Stimulated activated naive CD4-positive, alpha-beta T cell treated with Interleukin-2 at 50 U/mL for 16 hours (primary cell): ENCODE results near the gene ARL1.
A peak's percentile ranks its signal among the peaks of the same experiment; 100 is the strongest.
"Not testable (repeated sequence)": the region's sequence is repeated elsewhere in the genome, so short reads cannot be mapped to it uniquely, and the experiment has no call there.

Source experiments
- DNase-seq: peaks from one replicate; lab custom pipeline; 2025; lab: John Stamatoyannopoulos, UW

Gene ARL1

GRCh38 chr12:101407436-101408345 is at the start of gene ARL1:
ARL1 (minus strand) TSS chr12:101407772; CDS start chr12:101407645, 127 bp downstream.
- peak; percentile 78 for DNase-seq

DNA sequence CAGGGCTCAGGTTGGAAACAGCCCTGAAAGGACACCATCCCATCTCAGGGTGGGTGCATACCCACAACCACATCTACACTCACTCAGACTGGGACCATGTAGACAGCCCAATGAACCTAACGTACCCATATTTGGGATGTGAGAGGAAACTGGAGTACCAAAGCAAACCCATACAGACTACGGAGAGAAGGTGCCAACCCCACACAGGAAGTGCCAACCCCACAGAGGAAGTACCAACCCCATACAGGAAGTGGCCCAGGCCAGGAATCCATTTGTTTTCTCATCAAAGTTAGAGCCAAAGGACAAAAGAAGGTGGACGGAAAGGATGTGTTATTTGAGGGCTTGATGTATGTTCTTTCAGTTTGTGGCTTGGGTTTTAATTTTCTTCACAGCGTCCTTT is 48.1 kb upstream of the ARL1 start:
- DNase-seq = no peak

GRCh38 chr12:101441461-101442224 is 34.1 kb upstream of the ARL1 start:
- DNase-seq = no peak

GRCh38 chr12:101439236-101439635 is 31.7 kb upstream of the ARL1 start:
- no peak for DNase-seq

- no peak for DNase-seq
These were observed 28.6 kb upstream of the ARL1 start for GRCh38 chr12:101436136-101436535.

- DNase-seq = no peak
These were observed 22.9 kb upstream of the ARL1 start for GRCh38 chr12:101430456-101430855.

- DNase-seq = no peak
These were observed 17.0 kb upstream of the ARL1 start for GRCh38 chr12:101424620-101425019.

- DNase-seq = not testable (repeated sequence)
These were observed 14.5 kb upstream of the ARL1 start for GRCh38 chr12:101422066-101422465.

- DNase-seq = no peak
These were observed 7.7 kb upstream of the ARL1 start for GRCh38 chr12:101415228-101415627.

DNA sequence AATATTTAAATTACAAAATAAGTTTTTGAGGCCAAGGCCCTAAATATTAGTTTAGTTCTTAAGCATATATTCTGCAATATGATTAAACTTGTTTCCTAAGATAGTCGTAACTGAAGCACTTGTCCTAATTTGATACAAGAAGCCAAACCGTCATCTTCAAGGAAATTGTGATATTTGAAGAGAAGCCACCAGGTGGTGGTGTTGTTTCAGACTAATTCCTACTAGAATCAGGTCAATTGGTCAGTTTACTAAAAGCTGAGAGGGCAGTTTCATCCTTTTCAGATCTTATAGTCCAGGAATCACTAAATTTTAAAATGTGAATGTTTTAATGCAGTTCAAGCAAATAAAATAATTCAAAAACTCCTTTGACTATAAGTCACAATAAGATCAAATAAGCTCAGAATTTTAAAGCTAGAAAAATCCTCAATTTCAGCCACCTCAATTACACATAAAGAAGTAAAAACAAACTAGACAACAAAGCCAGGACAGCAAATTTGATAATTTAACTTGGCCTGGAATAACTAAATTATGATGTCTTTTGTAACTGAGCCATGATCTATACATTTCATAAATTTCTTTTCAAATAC is 7.1 kb upstream of the ARL1 start:
- no peak for DNase-seq

GRCh38 chr12:101410169-101410568 is 2.6 kb upstream of the ARL1 start:
- DNase-seq = not testable (repeated sequence)

GRCh38 chr12:101407049-101407435 is 530 bp downstream of the ARL1 start:
- DNase-seq = peak; percentile 34

GRCh38 chr12:101391181-101391580 is 16.4 kb downstream of the ARL1 start:
- DNase-seq = not testable (repeated sequence)

DNA sequence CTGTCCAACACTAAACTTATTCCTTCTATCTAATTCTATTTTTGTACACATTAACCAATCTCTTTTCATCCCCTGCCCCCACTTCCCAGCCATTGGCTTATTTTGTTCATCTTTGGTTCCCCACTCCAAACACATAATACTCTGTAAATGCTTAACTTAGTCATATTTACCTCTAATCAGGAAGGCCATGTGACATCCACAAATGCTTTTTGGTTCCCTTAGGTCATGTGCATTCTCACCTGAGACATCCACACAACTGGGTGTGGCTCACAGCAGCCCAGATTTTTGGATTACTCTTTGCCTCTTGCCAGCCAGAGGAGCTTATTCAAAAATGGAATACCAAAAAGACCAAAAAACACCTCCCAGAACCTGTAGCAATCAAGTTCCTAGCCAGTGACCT is 28.4 kb downstream of the ARL1 start:
- no peak for DNase-seq

- no peak for DNase-seq
These were observed 32.0 kb downstream of the ARL1 start for GRCh38 chr12:101375573-101375972.

DNA sequence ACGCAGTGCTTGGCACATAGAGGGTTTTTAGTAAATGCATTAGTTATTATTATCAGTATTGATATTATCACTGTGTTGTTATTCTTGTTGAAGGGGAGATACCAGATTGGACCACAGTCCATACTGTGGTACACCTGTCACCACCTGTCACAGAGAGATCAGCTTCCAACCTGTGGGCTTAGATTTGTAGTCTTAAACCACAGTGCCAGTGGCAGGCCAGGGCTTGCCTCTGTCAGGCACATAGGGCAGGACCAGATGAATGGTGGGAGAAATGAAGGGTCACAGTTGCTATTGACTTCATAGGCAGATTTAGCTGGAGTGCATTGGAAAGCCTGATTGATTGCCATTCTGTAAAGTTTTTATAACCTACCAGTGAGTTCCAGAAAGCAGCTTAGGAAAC is 35.1 kb downstream of the ARL1 start:
- DNase-seq = no peak

GRCh38 chr12:101368016-101368415 is 39.6 kb downstream of the ARL1 start:
- no peak for DNase-seq

DNA sequence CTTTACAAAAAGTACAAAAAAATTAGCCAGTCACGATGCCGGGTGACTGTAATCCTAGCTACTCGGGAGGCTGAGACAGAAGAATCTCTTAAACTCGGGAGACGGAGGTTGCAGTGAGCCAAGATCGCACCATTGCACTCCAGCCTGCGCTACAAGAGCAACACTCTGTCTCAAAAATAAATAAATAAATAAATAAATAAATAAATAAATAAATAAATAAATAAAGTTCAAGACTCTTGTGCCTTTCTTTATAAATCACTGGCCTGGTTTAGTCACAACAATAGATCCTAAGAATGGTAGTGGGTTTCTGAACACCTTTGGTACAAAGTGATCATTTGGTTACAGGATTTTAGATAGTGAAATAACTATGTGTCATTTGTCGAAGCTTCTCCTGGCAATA is 46.1 kb downstream of the ARL1 start:
- no peak for DNase-seq

GRCh38 chr12:101356794-101357193 is 50.8 kb downstream of the ARL1 start:
- no peak for DNase-seq

GRCh38 chr12:101351682-101352081 is 55.9 kb downstream of the ARL1 start:
- DNase-seq = no peak

DNA sequence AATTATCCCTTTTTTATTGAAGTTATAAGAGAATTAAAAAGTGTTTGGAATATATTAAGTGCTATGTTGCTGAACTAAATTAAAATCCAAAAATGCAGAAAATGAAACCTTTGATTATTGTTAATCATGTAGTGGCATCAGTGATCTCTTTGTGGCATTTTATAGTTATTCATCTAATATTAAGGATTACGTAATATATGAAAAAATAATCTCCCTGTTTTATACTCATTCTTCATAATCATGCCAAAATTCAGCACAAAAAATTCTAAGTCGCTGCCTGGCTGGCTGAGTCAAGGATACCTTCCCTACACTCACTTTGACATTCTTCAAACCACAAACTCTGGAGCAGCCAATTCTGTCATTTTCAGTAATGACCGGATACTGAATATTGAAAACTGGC is 63.7 kb downstream of the ARL1 start:
- DNase-seq = no peak
